Breast epithelium (tissue), 4 donors: ENCODE data around the gene KIAA1549. TPM values are rescaled to one million over a fixed set of nuclear protein-coding genes. Genes with fewer than 3 reads are reported as not detected.
"Not testable (repeated sequence)": the region's sequence is repeated elsewhere in the genome, so short reads cannot be mapped to it uniquely, and the experiment has no call there.

Experiments
- DNase-seq, 2 donors: peaks; one replicate each; pipeline ENCODE4 v3.0.0-alpha.2; 2019; ENCODE audit warnings: low spot score in 2 of 2
- H3K27ac ChIP-seq, 2 donors: fragments of 200-600 bp; sonication (generic) in 1 of 2; one replicate each; pipeline ENCODE4 v1.5.1; 2016 to 2019; ENCODE audit warnings: mild to moderate bottlenecking in 1 of 2
- H3K27me3 ChIP-seq, 2 donors: fragments of 200-600 bp; sonication (generic) in 1 of 2; one replicate each; pipeline versions ENCODE4 v1.5.1 to v1.6.0; 2017 to 2019; ENCODE audit warnings: control low read depth in 1 of 2, mild to moderate bottlenecking in 1 of 2
- H3K36me3 ChIP-seq: fragments of 200-600 bp; one replicate; pipeline ENCODE4 v1.5.1; 2019
- H3K4me1 ChIP-seq, 2 donors: fragments of 200-600 bp; sonication (generic); one replicate each; pipeline ENCODE4 v1.5.1; 2016 to 2019; ENCODE audit warnings: control low read depth in 1 of 2
- H3K4me3 ChIP-seq, 3 donors: fragments of 200-600 bp; sonication (generic); 1 replicate in 2 of 3; 2 replicates in 1 of 3; pipeline ENCODE4 v1.5.1; 2016 to 2019; ENCODE audit warnings: mild to moderate bottlenecking in 3 of 3, moderate library complexity in 2 of 3
- H3K9me3 ChIP-seq, 2 donors: fragments of 200-600 bp; sonication (generic) in 1 of 2; one replicate each; pipeline ENCODE4 v1.5.1; 2016 to 2019; ENCODE audit warnings: control low read depth in 1 of 2
- CTCF ChIP-seq, 3 donors: fragments of 450-650 bp; IDR thresholded peaks; one replicate each; pipeline ENCODE4 v1.5.1; 2016 to 2017; ENCODE audit warnings: antibody characterized with exemption in 3 of 3, mild to moderate bottlenecking in 3 of 3, moderate library complexity in 3 of 3
- POLR2A ChIP-seq: fragments of 450-650 bp; IDR thresholded peaks from one replicate; pipeline ENCODE4 v1.6.1; 2016; ENCODE audit warnings: antibody characterized with exemption, mild to moderate bottlenecking, moderate library complexity
- POLR2AphosphoS5 ChIP-seq, 3 donors: sonication (generic); formaldehyde crosslinking; IDR thresholded peaks; one replicate each; pipeline ENCODE4 v1.6.1; 2017; ENCODE audit warnings: antibody characterized with exemption in 3 of 3
- intact Hi-C: fragments of 100-400 bp; cut with DNase I; formaldehyde crosslinking; loops from one replicate; pipeline ENCODE4 v1.15.1; 2023; ENCODE audit warnings: low total_unique reads
- total RNA-seq, 3 donors: library from RNA; depleted of rRNA; stranded (reverse); fragments of >200 nt; gene quantifications; one replicate each; pipeline ENCODE4 v1.1.0, GENCODE V29; 2016

KIAA1549 gene
- total RNA-seq, 3 donors from 2014 or later: 1.8 to 3.9 (median 2.8) TPM

DNA sequence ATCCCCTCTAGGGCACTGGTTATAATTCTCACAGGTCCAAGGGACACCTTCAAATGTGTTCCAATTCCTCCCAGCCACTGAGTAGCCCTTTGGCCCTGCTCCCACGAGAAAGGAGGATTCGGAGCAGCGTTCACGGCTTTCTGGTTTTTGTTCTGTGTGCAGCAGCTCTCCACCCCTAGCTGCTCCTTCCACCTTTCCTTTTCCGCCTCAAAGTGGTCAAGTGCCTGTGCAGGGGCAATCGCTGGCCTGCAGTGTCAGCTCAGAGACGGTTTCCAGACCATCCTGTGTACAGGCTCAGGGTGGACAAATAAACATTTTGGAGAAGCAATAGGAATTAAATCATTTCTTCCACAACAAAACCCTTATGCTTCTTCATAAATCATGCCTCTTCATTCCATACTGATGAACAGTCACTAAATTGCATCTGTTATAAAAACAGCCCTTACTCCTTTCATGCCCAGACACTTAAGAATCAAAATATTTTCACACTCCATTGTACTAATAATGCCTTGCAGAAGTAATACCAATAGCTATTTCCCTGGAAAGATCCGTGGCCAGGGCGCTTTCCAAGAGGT lies 1.1 kb downstream of the KIAA1549 start:
- no peak for DNase-seq
- no peak overlapping the region for H3K27ac ChIP-seq
- H3K4me1 ChIP-seq: no peaks in the 10 kb centered on the region
- TF ChIP-seq POLR2AphosphoS5 (IDR thresholded peaks at IDR 0.05): no peak
- no peak for TF ChIP-seq POLR2A
- no peak for TF ChIP-seq CTCF (IDR thresholded peaks at IDR 0.05)
- no peaks in the 10 kb centered on the region for H3K27me3 ChIP-seq
- H3K36me3 ChIP-seq: no peaks in the 10 kb centered on the region
- H3K9me3 ChIP-seq: no peaks in the 10 kb centered on the region
- intact Hi-C loops: no loop called here
- H3K4me3 ChIP-seq: peak overlapping the region; percentile 48 to 94 (median 72)

DNA sequence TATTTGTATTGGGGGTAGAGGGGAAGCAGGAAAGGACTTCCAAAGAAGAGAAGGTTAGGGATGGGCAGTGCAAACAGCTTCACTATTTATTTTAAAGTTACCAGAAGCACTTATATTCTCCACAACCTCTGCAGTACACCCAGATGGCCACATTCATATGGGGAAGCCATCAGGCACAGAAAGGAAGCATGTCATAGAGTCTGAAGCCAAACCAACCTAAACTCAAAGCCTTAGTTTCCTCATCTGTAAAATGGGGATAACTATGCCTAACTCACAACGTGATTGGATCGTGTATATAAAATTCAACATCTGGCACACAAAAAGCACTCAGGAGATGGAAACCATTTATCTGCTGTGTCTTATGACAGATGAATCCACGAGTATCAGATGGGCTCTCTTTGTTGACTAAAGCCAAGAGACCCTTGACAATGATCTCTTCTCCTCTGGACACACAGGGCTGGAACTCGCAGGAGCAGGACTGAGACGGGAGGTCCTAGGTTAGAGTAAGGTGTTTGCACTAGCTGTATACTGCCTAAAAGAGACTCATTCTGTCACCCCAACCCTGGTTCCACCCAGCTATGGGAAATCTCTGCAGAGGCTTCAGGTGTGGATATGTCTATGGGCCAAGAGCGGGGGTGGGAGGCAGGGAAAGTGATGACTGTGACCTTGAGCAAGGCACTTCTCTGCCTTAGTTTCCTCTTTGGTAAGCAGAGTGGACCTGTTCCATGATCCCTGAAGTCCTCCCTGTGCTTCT lies 1.8 kb downstream of the KIAA1549 start:
- Histone ChIP-seq H3K27me3 (no peaks in the 10 kb centered on the region), H3K36me3 (no peaks in the 10 kb centered on the region), H3K9me3 (no peaks in the 10 kb centered on the region), H3K27ac (no peak overlapping the region), H3K4me3 (peak overlapping the region in 1 of 3 donors; percentile 94), H3K4me1 (no peaks in the 10 kb centered on the region)
- DNase-seq: no peak
- TF ChIP-seq POLR2AphosphoS5 (IDR thresholded peaks at IDR 0.05) (no peak), POLR2A (no peak), CTCF (IDR thresholded peaks at IDR 0.05) (no peak)
- intact Hi-C loops: no loop called here

DNA sequence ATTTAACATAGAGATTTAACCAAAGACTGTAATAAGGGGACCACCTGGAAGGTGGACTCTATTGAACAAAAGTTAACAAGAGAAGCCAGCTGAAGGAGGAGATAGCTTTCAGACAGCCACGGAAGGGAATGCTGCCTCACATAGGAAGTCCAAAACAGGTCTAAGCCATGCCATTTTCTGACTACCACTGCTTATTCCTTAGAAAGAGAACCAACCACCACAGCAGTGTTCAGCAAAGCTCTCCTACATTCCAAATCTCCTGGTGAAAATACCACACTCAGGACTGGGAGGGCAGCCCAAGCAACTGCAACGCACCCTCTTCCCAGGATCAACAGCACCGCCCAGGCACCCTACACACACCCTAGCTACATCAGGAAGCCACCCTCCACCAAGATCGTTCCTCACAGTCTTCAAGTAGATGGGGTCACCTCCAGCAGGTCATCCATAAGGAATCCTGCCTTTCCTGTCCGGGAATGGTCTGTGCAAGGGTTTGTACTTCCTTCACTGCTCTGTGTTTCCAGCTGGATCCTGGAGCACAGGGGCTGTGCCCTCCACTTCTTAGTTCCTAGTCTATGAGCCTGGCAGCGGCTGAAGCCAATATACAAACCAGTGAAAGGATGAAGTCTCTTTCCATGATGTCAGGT lies 2.5 kb downstream of the KIAA1549 start:
- no peak for DNase-seq
- Histone ChIP-seq H3K27me3 (no peaks in the 10 kb centered on the region), H3K4me1 (no peaks in the 10 kb centered on the region), H3K9me3 (no peaks in the 10 kb centered on the region), H3K27ac (no peak overlapping the region), H3K4me3 (no peak overlapping the region), H3K36me3 (no peaks in the 10 kb centered on the region)
- no peak for TF ChIP-seq CTCF (IDR thresholded peaks at IDR 0.05)
- no peak for TF ChIP-seq POLR2AphosphoS5 (IDR thresholded peaks at IDR 0.05)
- TF ChIP-seq POLR2A: no peak
- intact Hi-C loops: no loop called here

- DNase-seq, H3K27me3 ChIP-seq, H3K4me1 ChIP-seq, H3K4me3 ChIP-seq, H3K9me3 ChIP-seq, intact Hi-C loops, H3K36me3 ChIP-seq, H3K27ac ChIP-seq: not testable (repeated sequence)
Observed at GRCh38 chr7:138976161-138976560, 5.0 kb downstream of the KIAA1549 start.

GRCh38 chr7:138975343-138976104 lies 5.7 kb downstream of the KIAA1549 start:
- no peak for TF ChIP-seq POLR2AphosphoS5 (IDR thresholded peaks at IDR 0.05)
- no peak for TF ChIP-seq CTCF (IDR thresholded peaks at IDR 0.05)
- TF ChIP-seq POLR2A: no peak
- H3K4me1 ChIP-seq: no peaks in the 10 kb centered on the region
- DNase-seq: no peak
- intact Hi-C loops: no loop called here
- no peak overlapping the region for H3K27ac ChIP-seq
- no peak overlapping the region for H3K4me3 ChIP-seq
- no peaks in the 10 kb centered on the region for H3K36me3 ChIP-seq
- no peaks in the 10 kb centered on the region for H3K9me3 ChIP-seq
- H3K27me3 ChIP-seq: no peaks in the 10 kb centered on the region
